MG63 (cell line): ENCODE data around the gene TIMM44. TPM values are rescaled to one million over a fixed set of nuclear protein-coding genes. Genes with fewer than 3 reads are reported as not detected.
"Not testable (repeated sequence)": the region's sequence is repeated elsewhere in the genome, so short reads cannot be mapped to it uniquely, and the experiment has no call there.

Experiments used
- DNase-seq: peaks from one replicate; pipeline ENCODE4 v3.0.0-alpha.2; 2020
- H3K27me3 ChIP-seq: fragments of 250-450 bp; sonication (Bioruptor Pico); 2 replicates; pipeline ENCODE4 v1.5.1; 2020; ENCODE audit warnings: mild to moderate bottlenecking, moderate library complexity
- H3K36me3 ChIP-seq: fragments of 250-450 bp; sonication (Bioruptor Pico); 2 replicates; pipeline ENCODE4 v1.5.1; 2020; ENCODE audit warnings: mild to moderate bottlenecking, moderate library complexity
- H3K4me3 ChIP-seq: fragments of 250-450 bp; sonication (Bioruptor Pico); 2 replicates; pipeline ENCODE4 v1.5.1; 2020; ENCODE audit warnings: mild to moderate bottlenecking, moderate library complexity
- H3K9me3 ChIP-seq: fragments of 250-450 bp; sonication (Bioruptor Pico); 2 replicates; pipeline ENCODE4 v1.5.1; 2020; ENCODE audit warnings: mild to moderate bottlenecking, moderate library complexity
- total RNA-seq: library from RNA; depleted of rRNA; stranded (reverse); fragments of >200 nt; shearing (Covaris generic); gene quantifications from 2 replicates; pipeline ENCODE4 v1.2.3, GENCODE V29; 2014; ENCODE audit warnings: low replicate concordance

The TIMM44 gene
- total RNA-seq, 1 experiment from 2014 or later: 210 TPM

- DNase-seq: no peak
- Histone ChIP-seq H3K27me3 (no peaks in the 10 kb centered on the region), H3K4me3 (no peak overlapping the region), H3K9me3 (no peaks in the 10 kb centered on the region), H3K36me3 (peaks cover 93% of the 10 kb centered on the region)
Observed at GRCh38 chr19:7932930-7933300, 10.6 kb downstream of the TIMM44 start.

DNA sequence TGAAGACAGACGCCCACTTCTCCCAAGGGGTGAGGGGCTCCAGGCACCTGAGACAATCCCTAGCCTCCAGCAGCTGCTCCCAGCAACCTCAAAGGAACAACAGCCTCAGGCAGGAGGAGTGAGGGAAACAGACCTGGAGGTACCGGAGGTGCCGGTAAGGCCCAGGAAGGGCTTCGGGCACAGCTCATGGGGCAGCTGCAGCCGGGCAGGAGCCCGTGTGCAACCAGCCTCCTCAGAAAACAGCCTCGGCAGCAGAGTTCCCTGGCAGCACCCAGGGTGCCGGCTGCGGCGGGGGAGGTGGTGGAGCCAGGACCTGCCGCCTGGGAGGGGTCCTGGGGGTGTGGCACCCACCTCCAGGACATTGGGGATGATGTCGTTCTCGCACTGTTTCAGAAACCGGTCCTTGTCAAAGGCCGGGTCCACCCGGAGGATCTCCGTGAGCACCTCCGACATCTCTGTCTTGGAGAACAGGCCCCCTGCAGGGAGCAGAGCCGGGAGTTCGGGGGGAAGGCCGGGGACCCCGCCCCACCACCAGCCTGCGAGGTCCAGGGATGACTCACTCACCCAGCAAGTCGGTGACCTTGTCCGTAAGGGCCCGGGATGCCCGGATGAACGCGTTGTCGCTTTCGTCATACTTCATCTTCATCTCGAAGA lies 11.1 kb downstream of the TIMM44 start:
- no peak for DNase-seq

GRCh38 chr19:7931221-7932061 lies 12.0 kb downstream of the TIMM44 start:
- H3K27me3 ChIP-seq: no peaks in the 10 kb centered on the region
- DNase-seq: no peak
- peaks cover 93% of the 10 kb centered on the region for H3K36me3 ChIP-seq
- H3K9me3 ChIP-seq: no peaks in the 10 kb centered on the region
- H3K4me3 ChIP-seq: no peak overlapping the region

More for the DNA sequence above, 11.1 kb downstream of the TIMM44 start:
- Histone ChIP-seq H3K9me3 (no peaks in the 10 kb centered on the region), H3K27me3 (no peaks in the 10 kb centered on the region), H3K36me3 (peaks cover 93% of the 10 kb centered on the region), H3K4me3 (no peak overlapping the region)

GRCh38 chr19:7930765-7931164 lies 12.7 kb downstream of the TIMM44 start:
- H3K9me3 ChIP-seq: no peaks in the 10 kb centered on the region
- no peaks in the 10 kb centered on the region for H3K27me3 ChIP-seq
- peaks cover 88% of the 10 kb centered on the region for H3K36me3 ChIP-seq
- H3K4me3 ChIP-seq: no peak overlapping the region
- no peak for DNase-seq

DNA sequence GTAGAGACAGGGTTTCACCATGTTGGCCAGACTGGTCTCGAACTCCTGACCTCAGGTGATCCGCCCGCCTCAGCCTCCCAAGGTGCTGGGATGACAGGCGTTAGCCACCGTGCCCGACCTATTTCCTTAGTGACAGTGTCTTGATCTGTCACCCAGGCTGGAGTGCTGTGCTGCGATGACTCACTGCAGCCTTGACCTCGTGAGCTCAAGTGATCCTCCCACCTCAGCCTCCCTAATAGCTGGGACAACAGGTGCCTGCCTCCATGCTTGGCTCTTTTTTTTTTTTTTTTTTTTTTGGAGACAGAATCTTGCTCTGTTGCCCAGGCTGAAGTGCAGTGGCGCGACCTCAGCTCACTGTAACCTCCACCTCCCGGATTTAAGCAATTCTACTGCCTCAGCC lies 13.4 kb downstream of the TIMM44 start:
- H3K9me3 ChIP-seq, H3K4me3 ChIP-seq, H3K27me3 ChIP-seq, DNase-seq: not testable (repeated sequence)
- peaks cover 81% of the 10 kb centered on the region for H3K36me3 ChIP-seq

GRCh38 chr19:7928741-7929701 lies 14.4 kb downstream of the TIMM44 start:
- Histone ChIP-seq H3K27me3 (no peaks in the 10 kb centered on the region), H3K9me3 (no peaks in the 10 kb centered on the region), H3K4me3 (no peak overlapping the region), H3K36me3 (peaks cover 71% of the 10 kb centered on the region)
- DNase-seq: peak; percentile 78

DNA sequence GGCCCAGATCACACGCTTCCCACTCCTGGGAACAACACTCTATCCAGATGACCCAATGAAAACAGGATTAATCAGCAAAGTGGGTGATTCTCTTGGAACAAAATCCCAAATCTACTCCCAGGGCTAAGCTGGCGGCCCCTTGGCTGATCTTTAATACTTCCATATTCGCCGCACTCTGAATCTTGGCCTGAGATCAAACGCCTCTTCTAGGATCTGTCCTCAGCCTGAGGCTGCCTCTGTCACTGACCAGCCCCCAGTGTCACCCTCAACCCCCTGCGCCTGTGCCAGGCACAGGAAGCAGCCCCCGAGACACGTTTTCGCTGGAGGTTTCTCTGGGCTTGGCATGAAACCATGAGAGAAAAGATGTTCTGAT lies 15.1 kb downstream of the TIMM44 start:
- H3K36me3 ChIP-seq: peaks cover 64% of the 10 kb centered on the region
- no peaks in the 10 kb centered on the region for H3K27me3 ChIP-seq
- H3K4me3 ChIP-seq: no peak overlapping the region
- DNase-seq: no peak
- no peaks in the 10 kb centered on the region for H3K9me3 ChIP-seq

- no peak for DNase-seq
Observed at GRCh38 chr19:7927605-7928333, 15.7 kb downstream of the TIMM44 start.

GRCh38 chr19:7926727-7927604 lies 16.5 kb downstream of the TIMM44 start:
- Histone ChIP-seq H3K9me3 (no peaks in the 10 kb centered on the region), H3K36me3 (peaks cover 62% of the 10 kb centered on the region), H3K4me3 (no peak overlapping the region), H3K27me3 (no peaks in the 10 kb centered on the region)
- peak; percentile 10 for DNase-seq

More at GRCh38 chr19:7927605-7928333, 15.7 kb downstream of the TIMM44 start:
- no peak overlapping the region for H3K4me3 ChIP-seq
- H3K36me3 ChIP-seq: peaks cover 62% of the 10 kb centered on the region
- H3K9me3 ChIP-seq: no peaks in the 10 kb centered on the region
- no peaks in the 10 kb centered on the region for H3K27me3 ChIP-seq

DNA sequence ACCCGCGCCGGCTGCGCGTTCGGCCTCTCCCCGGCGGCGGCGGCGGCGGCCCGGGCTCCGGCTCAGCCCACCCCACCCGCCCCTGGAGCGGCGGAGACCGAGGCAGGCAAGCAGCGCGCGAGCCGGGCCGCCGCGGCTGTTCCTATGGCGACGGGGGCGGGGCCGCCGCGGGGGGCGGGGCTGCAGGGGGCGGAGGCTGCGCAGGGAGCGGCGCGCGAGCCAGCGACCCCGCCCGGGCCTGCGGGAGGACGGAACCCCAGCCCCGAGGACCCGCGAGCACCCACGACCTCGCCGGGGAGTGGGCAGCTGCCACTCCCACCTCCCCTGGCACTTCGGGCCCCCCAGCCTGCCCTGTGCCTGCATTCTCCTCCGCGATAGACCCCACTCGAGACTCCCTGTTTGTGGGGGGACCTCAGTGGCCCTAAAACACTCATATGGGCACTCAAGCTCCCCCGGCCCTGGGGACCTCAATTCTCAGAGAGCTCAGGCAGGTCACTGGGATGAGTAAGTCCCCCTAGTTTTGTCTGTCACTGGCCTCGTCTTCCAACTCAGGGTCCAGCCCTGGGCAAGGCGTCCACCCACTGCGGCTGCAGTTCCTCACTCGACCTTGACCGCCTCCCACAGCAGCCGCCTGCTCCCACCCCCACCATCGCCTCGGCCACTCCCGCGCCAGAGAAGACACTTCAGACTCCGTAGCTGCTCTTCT lies 17.3 kb downstream of the TIMM44 start, which contains the start of gene CTXN1:
Gene CTXN1, minus strand, starts transcription at position 115 of the 706 bp plus-strand sequence. CDS start 597 bp downstream, outside the sequence.
- H3K4me3 ChIP-seq: peak within 1 kb of the TSS; percentile 44
- H3K27me3 ChIP-seq: no peaks in the 10 kb centered on the region
- H3K9me3 ChIP-seq: no peaks in the 10 kb centered on the region
- DNase-seq: peak; percentile 78
- H3K36me3 ChIP-seq: peaks cover 60% of the 10 kb centered on the region

GRCh38 chr19:7925171-7925851 lies 18.2 kb downstream of the TIMM44 start:
- Histone ChIP-seq H3K9me3 (no peaks in the 10 kb centered on the region), H3K27me3 (no peaks in the 10 kb centered on the region), H3K36me3 (peaks cover 51% of the 10 kb centered on the region), H3K4me3 (peak overlapping the region; percentile 44)
- peak; percentile 83 for DNase-seq

DNA sequence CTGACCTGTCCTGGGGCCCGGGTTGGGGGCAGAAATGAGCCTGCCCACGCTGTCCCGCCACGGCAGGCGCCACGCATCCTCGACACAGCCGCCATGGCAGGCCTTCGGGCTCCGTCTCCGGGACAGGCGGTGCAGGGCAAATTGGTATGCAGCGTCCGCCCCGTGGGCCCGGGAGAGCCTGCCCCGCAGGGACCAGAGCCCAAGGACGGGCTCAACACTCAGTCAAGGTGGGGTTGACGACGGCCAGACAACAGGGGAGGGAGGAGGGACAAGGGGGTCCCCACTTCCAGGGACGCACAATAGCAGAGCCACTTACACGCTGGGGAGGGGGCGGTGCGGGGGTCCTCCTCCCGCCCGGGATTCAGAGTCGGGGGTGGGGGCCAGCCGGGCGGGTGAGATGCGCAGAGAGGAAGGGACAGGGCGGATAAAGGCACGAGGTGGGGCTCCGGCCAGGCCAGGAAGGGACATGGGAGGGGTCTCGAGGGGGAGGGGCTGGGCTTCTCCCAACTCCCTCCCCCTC lies 18.8 kb downstream of the TIMM44 start:
- Histone ChIP-seq H3K9me3 (no peaks in the 10 kb centered on the region), H3K27me3 (no peaks in the 10 kb centered on the region), H3K4me3 (no peak overlapping the region; the same call in 1 of the 2 replicates), H3K36me3 (peaks cover 47% of the 10 kb centered on the region)
- no peak for DNase-seq

- Histone ChIP-seq H3K4me3 (no peak overlapping the region), H3K27me3 (no peaks in the 10 kb centered on the region), H3K9me3 (no peaks in the 10 kb centered on the region), H3K36me3 (peaks cover 44% of the 10 kb centered on the region)
- no peak for DNase-seq
Observed at GRCh38 chr19:7924241-7924640, 19.2 kb downstream of the TIMM44 start.
